Uterus (tissue), 2 donors: ENCODE results near the gene TEX10.

Source experiments
- POLR2A ChIP-seq, 2 donors: fragments of 450-650 bp; IDR thresholded peaks; one replicate each; pipeline ENCODE4 v1.6.1; 2016; ENCODE audit warnings: antibody characterized with exemption in 2 of 2, mild to moderate bottlenecking in 1 of 2, moderate library complexity in 1 of 2
- TF ChIP-seq, protein P1 (sequence below), 4 experiments: fragments of 200-600 bp in 2 of 4; fragments of 450-650 bp in 2 of 4; sonication (generic) in 2 of 4; IDR thresholded peaks; one replicate each; pipeline ENCODE4 v1.5.1; 2016 to 2019; ENCODE audit warnings: antibody characterized with exemption in 4 of 4, mild to moderate bottlenecking in 2 of 4, moderate library complexity in 1 of 4

DNA sequence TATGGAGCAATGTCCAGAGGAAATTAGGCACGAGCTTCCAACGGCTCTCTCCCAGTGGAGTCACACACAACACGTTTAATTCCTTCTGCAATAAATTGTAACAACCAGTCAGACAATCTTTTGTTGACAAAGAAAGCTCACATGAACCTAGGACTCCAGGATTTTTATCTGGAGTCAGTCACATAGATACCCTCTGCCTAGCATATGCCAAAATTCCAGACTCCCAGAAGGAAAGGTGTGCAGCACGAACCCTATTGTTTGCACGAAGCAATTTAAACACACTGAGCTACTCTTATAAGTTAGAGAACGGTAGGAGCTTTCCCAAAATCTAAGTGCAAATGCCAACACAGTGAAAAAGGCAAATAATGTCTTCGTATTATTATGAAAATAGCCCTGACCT, 67.1 kb downstream of the TEX10 start:
- no peak for TF ChIP-seq POLR2A (IDR thresholded peaks at IDR 0.05)
- TF ChIP-seq, protein P1, sequence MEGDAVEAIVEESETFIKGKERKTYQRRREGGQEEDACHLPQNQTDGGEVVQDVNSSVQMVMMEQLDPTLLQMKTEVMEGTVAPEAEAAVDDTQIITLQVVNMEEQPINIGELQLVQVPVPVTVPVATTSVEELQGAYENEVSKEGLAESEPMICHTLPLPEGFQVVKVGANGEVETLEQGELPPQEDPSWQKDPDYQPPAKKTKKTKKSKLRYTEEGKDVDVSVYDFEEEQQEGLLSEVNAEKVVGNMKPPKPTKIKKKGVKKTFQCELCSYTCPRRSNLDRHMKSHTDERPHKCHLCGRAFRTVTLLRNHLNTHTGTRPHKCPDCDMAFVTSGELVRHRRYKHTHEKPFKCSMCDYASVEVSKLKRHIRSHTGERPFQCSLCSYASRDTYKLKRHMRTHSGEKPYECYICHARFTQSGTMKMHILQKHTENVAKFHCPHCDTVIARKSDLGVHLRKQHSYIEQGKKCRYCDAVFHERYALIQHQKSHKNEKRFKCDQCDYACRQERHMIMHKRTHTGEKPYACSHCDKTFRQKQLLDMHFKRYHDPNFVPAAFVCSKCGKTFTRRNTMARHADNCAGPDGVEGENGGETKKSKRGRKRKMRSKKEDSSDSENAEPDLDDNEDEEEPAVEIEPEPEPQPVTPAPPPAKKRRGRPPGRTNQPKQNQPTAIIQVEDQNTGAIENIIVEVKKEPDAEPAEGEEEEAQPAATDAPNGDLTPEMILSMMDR (IDR thresholded peaks at IDR 0.05): no peak
